GM12875 (cell line): ENCODE measurements around the gene REV3L.

Experiments
- H3K4me3 ChIP-seq: one replicate; pipeline ENCODE4 v1.5.1; 2011; ENCODE audit warnings: low read depth, low read length, control low read depth
- TF ChIP-seq, protein P1 (sequence below): IDR thresholded peaks from 2 replicates; pipeline ENCODE4 v1.5.1; 2011; ENCODE audit warnings: low read depth, mild to moderate bottlenecking, control low read depth, inconsistent platforms, low read length, moderate library complexity, borderline replicate concordance; ENCODE audit not compliant: insufficient read depth

Gene REV3L

DNA sequence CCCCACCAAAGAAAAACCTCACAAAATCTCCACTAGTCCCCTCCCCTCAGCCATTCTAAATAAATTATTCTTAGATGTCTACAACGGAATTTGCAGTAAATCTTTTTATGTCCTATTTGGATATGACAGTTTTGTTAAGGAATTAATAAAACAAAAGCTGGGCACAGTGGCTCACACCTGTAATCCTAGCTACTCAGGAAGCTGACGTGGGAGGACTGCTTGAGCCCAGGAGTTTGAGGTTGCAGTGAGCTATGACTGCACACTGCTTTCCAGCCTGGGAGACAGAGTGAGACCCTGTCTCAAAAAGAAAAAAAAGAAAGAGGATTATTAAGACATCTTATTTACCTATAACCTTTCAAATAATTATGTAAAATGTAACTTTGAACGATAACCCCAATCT is 230.3 kb downstream of the REV3L start:
- H3K4me3 ChIP-seq: no peak overlapping the region
- TF ChIP-seq, protein P1, sequence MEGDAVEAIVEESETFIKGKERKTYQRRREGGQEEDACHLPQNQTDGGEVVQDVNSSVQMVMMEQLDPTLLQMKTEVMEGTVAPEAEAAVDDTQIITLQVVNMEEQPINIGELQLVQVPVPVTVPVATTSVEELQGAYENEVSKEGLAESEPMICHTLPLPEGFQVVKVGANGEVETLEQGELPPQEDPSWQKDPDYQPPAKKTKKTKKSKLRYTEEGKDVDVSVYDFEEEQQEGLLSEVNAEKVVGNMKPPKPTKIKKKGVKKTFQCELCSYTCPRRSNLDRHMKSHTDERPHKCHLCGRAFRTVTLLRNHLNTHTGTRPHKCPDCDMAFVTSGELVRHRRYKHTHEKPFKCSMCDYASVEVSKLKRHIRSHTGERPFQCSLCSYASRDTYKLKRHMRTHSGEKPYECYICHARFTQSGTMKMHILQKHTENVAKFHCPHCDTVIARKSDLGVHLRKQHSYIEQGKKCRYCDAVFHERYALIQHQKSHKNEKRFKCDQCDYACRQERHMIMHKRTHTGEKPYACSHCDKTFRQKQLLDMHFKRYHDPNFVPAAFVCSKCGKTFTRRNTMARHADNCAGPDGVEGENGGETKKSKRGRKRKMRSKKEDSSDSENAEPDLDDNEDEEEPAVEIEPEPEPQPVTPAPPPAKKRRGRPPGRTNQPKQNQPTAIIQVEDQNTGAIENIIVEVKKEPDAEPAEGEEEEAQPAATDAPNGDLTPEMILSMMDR: no peak

DNA sequence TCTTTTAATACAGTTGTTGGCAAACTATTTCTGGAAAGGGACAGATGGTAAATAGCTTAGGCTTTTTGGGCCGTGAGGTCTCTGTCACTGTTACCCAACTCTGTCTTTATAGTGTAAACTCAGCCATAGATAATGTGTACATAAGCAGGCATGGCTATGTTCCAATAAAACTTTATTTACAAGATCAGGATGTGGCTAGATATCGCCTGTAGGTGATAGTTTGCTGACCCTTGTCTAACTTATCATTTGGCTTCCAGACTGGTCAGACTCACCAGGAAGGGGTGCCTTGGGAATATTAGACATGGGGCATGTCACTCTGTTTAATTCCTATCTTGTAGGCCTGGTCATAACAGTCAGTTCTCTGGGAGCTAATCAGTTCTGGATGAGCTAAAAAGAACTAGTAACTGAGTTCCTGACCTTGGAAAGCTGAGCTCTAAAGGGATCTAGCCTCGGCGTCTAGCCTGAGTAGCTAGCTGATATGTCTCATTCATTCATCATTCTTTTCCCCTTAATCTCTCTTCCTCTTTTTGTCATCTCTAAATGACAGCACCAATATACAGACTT is 232.1 kb downstream of the REV3L start:
- TF ChIP-seq, protein P1: no peak
- no peak overlapping the region for H3K4me3 ChIP-seq
